Bronchial epithelial cell (primary cell): Measurements from ENCODE around the gene GAD1. TPM values are rescaled to one million over a fixed set of nuclear protein-coding genes. Genes with fewer than 3 reads are reported as not detected.

Source experiments
- DNase-seq: peaks from one replicate; pipeline ENCODE4 v3.0.0-alpha.2; 2010; ENCODE audit warnings: low read depth
- FAIRE-seq: peaks from 2 replicates; lab custom pipeline; 2011; peaks lifted over from hg19 to GRCh38; lab: Jason Lieb, UNC
- H3K27me3 ChIP-seq: 2 replicates; pipeline ENCODE4 v1.5.1; 2011; ENCODE audit warnings: low read length; ENCODE audit not compliant: control insufficient read depth, insufficient read depth
- H3K36me3 ChIP-seq: 2 replicates; pipeline ENCODE4 v1.5.1; 2011; ENCODE audit warnings: low read length; ENCODE audit not compliant: control insufficient read depth, insufficient read depth
- H3K4me3 ChIP-seq: 2 replicates; pipeline ENCODE4 v1.5.1; 2011; ENCODE audit warnings: mild to moderate bottlenecking, low read depth, low read length, control low read depth
- total RNA-seq: library from RNA; depleted of rRNA; stranded (reverse); fragments of >200 nt; gene quantifications from 2 replicates; pipeline ENCODE4 v1.2.1, GENCODE V29; 2014
- TF ChIP-seq, protein P1 (sequence below): IDR thresholded peaks from 2 replicates; pipeline ENCODE4 v1.5.1; 2011; ENCODE audit warnings: mild to moderate bottlenecking, moderate library complexity, low read length, control low read depth, inconsistent platforms; ENCODE audit not compliant: insufficient read depth, severe bottlenecking

The GAD1 gene
- total RNA-seq, 1 donor from 2014 or later, result 1.3 TPM

DNA sequence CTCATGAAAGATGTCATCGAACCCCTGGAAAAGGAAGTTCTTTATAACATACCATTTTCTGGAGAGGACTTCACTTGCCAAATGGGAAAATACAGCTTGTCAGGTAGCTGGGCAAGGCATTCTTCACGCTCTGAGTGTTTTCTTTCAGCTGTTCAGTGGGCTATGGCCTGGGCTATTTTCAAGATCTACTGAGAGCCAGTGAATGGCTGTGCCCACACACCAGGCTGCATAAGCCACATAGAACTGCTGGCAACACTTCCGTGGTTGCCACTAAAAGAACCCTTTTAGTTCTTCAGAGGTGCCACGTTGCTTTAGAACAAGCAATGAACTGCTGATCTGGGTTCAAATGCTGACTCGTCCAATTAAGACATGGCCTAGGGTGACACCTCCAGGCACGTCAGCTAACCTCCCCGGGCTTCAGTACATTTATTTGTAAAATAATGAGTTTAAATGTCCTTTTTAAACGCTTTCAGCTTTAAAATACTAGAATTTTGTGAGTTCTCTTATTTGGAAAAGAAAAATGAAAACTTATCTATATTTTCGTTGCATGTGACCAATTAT, 75.8 kb downstream of the GAD1 start:
- DNase-seq, result no peak
- TF ChIP-seq, protein P1, sequence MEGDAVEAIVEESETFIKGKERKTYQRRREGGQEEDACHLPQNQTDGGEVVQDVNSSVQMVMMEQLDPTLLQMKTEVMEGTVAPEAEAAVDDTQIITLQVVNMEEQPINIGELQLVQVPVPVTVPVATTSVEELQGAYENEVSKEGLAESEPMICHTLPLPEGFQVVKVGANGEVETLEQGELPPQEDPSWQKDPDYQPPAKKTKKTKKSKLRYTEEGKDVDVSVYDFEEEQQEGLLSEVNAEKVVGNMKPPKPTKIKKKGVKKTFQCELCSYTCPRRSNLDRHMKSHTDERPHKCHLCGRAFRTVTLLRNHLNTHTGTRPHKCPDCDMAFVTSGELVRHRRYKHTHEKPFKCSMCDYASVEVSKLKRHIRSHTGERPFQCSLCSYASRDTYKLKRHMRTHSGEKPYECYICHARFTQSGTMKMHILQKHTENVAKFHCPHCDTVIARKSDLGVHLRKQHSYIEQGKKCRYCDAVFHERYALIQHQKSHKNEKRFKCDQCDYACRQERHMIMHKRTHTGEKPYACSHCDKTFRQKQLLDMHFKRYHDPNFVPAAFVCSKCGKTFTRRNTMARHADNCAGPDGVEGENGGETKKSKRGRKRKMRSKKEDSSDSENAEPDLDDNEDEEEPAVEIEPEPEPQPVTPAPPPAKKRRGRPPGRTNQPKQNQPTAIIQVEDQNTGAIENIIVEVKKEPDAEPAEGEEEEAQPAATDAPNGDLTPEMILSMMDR, result no peak
- no peak overlapping the region for H3K4me3 ChIP-seq
- H3K36me3 ChIP-seq, result no peaks in the 10 kb centered on the region
- no peak for FAIRE-seq
- peaks cover 2% of the 10 kb centered on the region for H3K27me3 ChIP-seq

DNA sequence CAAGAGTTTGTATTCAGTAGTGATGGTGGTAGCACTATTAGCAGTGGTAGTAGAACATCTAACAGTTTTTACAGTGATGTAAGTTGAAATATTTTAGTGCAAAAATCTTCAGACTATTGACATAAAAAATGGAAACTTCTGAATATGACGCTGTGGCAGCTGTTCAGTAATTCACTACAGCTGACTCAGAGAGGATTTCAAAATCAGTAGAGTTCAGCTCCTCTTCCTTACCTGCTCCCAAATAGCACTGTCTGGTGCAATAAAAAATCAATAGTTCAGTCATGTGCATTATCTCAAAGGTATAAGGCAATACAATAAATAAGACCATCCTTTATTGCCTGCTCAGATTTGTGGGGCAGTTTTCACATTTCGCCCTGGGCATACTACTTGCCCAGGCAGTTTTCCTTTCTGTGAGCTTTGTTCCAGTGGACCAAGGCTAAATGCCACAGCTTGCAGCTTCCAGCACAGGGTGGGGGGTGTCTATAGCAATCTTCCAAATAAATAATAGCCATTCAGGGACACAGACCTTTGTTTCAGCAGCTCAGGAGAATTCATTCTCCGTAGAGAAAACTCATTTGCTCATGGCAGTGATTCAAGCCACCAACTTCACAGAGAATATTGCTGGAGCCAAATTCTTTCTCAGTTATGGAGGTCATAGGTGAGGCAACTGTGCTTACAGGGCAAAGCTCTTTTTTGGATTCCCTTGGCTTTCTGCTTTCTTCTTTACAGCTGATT, 78.5 kb downstream of the GAD1 start:
- FAIRE-seq, result no peak
- DNase-seq, result peak; percentile 13
- Histone ChIP-seq H3K27me3 (peaks cover 2% of the 10 kb centered on the region), H3K4me3 (no peak overlapping the region), H3K36me3 (no peaks in the 10 kb centered on the region)
- TF ChIP-seq, protein P1, result no peak

DNA sequence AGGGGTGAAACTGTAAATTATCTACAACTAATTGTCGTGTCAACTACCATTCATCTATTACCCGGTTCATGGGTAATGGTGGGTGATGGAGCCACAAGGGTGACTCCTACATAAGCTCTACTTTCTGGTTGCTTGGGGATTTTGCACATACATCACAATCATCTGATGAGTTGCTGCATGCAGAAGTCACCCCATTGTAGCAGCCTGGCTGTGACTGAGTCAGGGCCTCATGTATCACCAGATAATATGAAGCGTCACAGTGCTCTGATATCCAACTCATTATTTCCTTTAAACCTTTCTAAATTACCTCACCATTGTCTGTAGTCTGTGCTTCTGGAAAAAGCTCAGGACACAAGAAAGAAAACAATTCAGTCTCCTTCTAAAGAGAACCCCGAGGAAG, 79.9 kb downstream of the GAD1 start:
- H3K36me3 ChIP-seq, result no peaks in the 10 kb centered on the region
- no peak for FAIRE-seq
- H3K27me3 ChIP-seq, result no peaks in the 10 kb centered on the region
- TF ChIP-seq, protein P1, result no peak
- peak; percentile 14 for DNase-seq
- H3K4me3 ChIP-seq, result no peak overlapping the region

DNA sequence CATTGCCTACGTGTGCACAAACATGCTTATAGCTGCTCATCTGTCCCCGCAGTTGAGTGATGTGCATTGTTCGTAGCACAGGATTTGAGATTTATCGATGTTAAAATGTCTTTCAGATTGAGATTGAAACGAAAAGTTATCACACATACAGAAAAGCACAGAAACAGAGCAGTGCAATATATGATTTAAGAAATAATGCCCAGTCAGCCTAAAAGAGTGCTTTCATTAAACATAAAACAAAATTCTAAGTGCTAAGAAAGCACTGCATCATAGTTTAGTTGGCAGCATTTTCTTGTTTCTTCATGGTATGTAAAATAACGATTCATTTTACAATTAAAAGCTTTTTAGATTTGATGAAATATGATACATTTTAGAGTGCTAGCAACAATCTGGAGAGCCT, 80.4 kb downstream of the GAD1 start:
- DNase-seq (no peak), FAIRE-seq (no peak)
- no peak overlapping the region for H3K4me3 ChIP-seq
- H3K27me3 ChIP-seq, result no peaks in the 10 kb centered on the region
- TF ChIP-seq, protein P1, result no peak
- no peaks in the 10 kb centered on the region for H3K36me3 ChIP-seq

DNA sequence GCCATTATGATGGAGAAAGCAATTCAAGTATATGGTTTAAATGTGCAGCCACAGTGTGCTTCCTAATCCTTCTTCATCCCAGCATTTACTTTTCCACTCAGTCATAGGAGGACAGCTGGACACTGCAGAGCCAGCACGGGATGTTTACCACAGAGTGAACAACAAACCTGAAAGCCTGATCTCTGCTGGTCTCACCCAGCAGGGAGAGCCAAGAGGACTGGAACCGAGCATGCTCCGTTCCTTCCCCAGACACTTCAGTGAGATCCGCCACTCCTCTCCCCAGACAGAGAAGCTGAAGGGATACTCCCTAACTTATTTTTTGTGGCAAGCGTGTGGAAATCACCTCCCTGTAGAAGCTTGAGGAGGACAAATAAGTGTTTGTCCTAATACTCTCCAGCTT, 89.2 kb downstream of the GAD1 start:
- Histone ChIP-seq H3K27me3 (peaks cover 2% of the 10 kb centered on the region), H3K36me3 (no peaks in the 10 kb centered on the region), H3K4me3 (no peak overlapping the region)
- no peak for DNase-seq
- TF ChIP-seq, protein P1, result no peak
- FAIRE-seq, result no peak

Other genes with a start within 250 kb of the GAD1 start
- gene SP5, start 101.5 kb upstream of the GAD1 start, total RNA-seq, result not detected in 2 replicates
- gene ERICH2, start 46.5 kb upstream of the GAD1 start, total RNA-seq, result 4.7 and 7.7 TPM in 2 replicates
- 30.1 and 34.2 TPM in 2 replicates for gene GORASP2, start 112.4 kb downstream of the GAD1 start, total RNA-seq